ENCODE results near the gene RELT.
A peak's percentile ranks its signal among the peaks of the same experiment; 100 is the strongest.

The RELT gene

DNA sequence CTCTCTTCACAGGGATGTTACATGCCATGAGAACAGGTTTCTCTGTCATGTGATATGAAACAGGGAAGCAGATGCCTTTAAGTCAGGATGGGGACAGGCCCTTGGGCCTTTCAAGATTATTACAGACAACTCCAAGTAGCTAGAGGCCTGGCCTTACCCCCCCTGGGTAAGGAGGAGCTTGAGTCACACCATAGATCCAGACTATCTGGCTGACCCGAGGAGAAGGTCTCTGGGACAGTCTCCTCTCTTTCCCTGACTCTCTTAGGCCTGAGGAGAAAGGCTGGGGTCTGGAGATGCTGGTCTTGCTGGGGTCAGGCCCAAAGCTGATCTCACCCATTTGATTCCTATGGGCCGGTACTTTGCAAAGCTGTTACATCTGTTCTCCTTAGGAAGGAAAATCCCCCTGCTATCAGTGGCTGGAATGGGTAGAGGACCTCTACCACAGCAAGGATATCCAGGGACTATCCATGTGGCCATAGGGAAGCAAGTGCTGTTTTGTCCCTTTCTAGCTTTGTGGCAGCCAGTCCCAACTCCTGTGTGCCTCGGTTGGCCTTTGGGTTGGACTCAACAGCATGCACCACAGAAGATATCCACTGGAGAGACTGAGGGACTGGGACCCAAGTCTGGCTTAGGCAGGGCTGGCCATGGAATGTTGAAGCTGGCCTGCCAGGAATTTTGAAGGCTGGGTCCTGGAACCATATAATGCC lies 25.2 kb downstream of the RELT start:
- no peaks in the 10 kb centered on the region for H3K36me3 ChIP-seq (ENCODE audit: low read length)

DNA sequence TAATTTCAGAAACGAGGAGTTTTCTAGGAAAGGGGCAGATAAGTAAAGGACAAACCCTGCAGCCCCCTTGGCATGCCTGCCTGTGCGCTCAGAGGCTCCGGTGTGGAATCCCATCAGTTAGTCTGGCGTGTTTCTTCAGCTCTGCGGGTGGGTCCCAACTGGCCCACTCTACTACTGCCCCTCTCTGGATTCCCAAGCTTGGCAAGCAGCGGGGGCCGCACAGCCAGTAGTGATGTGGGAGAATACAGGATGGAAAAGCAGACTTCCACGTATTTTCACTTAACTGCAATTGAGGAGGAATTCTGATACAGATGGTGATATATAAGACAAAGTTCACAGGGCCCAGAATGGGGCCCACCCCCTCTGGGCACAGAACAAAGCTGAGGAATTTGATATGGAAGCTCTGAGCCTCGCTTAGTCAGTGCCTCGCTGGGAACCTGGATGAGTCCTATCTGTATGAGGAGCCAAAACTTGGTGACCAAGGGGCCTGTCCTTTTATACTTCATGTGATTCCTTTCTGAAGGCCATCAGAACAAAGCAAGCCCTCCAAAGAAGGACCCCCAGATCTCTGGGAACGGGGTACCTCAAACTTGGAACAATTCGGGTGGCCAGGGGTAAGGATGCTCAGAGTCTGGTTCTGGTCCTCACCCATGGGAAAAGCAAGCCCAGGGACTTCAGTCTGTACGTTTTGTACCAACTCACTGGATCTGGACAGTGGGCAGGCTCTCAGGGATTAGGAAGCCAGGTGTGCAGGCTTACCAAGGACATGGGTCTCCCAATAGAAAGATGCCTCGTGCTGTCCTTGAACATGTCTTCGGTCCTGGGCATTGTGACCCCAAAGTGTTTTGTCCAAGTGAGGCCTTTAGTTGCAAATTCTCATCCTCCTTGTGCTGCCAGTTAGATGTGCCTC lies 26.0 kb downstream of the RELT start:
- H3K4me3 ChIP-seq (ENCODE audit: insufficient read depth, low read length, poor library complexity, severe bottlenecking) = no peak overlapping the region
- 0 out of 2 replicates have a peak, but pooled peaks cover 6% of the 10 kb centered on the region for H3F3A ChIP-seq (ENCODE audit: insufficient read depth)
- no peaks in the 10 kb centered on the region for H4K20me1 ChIP-seq (ENCODE audit: low read depth, low read length)
- TF ChIP-seq EZH2phosphoT487 (conservative IDR thresholded peaks at IDR 0.05; ENCODE audit: low read length) = no peak
- TF ChIP-seq, protein P1, sequence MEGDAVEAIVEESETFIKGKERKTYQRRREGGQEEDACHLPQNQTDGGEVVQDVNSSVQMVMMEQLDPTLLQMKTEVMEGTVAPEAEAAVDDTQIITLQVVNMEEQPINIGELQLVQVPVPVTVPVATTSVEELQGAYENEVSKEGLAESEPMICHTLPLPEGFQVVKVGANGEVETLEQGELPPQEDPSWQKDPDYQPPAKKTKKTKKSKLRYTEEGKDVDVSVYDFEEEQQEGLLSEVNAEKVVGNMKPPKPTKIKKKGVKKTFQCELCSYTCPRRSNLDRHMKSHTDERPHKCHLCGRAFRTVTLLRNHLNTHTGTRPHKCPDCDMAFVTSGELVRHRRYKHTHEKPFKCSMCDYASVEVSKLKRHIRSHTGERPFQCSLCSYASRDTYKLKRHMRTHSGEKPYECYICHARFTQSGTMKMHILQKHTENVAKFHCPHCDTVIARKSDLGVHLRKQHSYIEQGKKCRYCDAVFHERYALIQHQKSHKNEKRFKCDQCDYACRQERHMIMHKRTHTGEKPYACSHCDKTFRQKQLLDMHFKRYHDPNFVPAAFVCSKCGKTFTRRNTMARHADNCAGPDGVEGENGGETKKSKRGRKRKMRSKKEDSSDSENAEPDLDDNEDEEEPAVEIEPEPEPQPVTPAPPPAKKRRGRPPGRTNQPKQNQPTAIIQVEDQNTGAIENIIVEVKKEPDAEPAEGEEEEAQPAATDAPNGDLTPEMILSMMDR (IDR thresholded peaks at IDR 0.05; ENCODE audit: insufficient read depth, low read length, poor library complexity, severe bottlenecking) = no peak
- no peaks in the 10 kb centered on the region for H3K9me2 ChIP-seq (replicated peaks; ENCODE audit: insufficient read depth, low read length)
- H3K9ac ChIP-seq (ENCODE audit: low read length) = no peak overlapping the region
- H3K9me3 ChIP-seq (ENCODE audit: insufficient read depth, low read length) = no peaks in the 10 kb centered on the region
- H3K27ac ChIP-seq (ENCODE audit: low read depth, low read length) = no peak overlapping the region
- no peak overlapping the region for H2AFZ ChIP-seq (ENCODE audit: low read depth, low read length, severe bottlenecking)
- no peaks in the 10 kb centered on the region for H3K36me3 ChIP-seq (ENCODE audit: low read length)
- no peaks in the 10 kb centered on the region for H3K27me3 ChIP-seq (ENCODE audit: low read length)
- no peaks in the 10 kb centered on the region for H3K79me2 ChIP-seq (ENCODE audit: insufficient read depth, low read length)
- H3K4me2 ChIP-seq (ENCODE audit: low read depth, low read length, poor library complexity, severe bottlenecking) = no peak overlapping the region

More for the DNA sequence above, 25.2 kb downstream of the RELT start:
- no peak overlapping the region for H3K27ac ChIP-seq (ENCODE audit: low read depth, low read length)
- H3K4me3 ChIP-seq (ENCODE audit: insufficient read depth, low read length, poor library complexity, severe bottlenecking) = no peak overlapping the region
- no peaks in the 10 kb centered on the region for H3K27me3 ChIP-seq (ENCODE audit: low read length)
- no peak overlapping the region for H3K4me2 ChIP-seq (ENCODE audit: low read depth, low read length, poor library complexity, severe bottlenecking)
- H4K20me1 ChIP-seq (ENCODE audit: low read depth, low read length) = no peaks in the 10 kb centered on the region
- H3K9me2 ChIP-seq (replicated peaks; ENCODE audit: insufficient read depth, low read length) = no peaks in the 10 kb centered on the region
- H3K9me3 ChIP-seq (ENCODE audit: insufficient read depth, low read length) = no peaks in the 10 kb centered on the region
- no peak for TF ChIP-seq EZH2phosphoT487 (conservative IDR thresholded peaks at IDR 0.05; ENCODE audit: low read length)
- TF ChIP-seq, protein P1 (IDR thresholded peaks at IDR 0.05; ENCODE audit: insufficient read depth, low read length, poor library complexity, severe bottlenecking) = no peak
- 0 out of 2 replicates have a peak, but pooled peaks cover 6% of the 10 kb centered on the region for H3F3A ChIP-seq (ENCODE audit: insufficient read depth)
- H3K9ac ChIP-seq (ENCODE audit: low read length) = no peak overlapping the region
- no peak overlapping the region for H2AFZ ChIP-seq (ENCODE audit: low read depth, low read length, severe bottlenecking)
- H3K79me2 ChIP-seq (ENCODE audit: insufficient read depth, low read length) = no peaks in the 10 kb centered on the region

DNA sequence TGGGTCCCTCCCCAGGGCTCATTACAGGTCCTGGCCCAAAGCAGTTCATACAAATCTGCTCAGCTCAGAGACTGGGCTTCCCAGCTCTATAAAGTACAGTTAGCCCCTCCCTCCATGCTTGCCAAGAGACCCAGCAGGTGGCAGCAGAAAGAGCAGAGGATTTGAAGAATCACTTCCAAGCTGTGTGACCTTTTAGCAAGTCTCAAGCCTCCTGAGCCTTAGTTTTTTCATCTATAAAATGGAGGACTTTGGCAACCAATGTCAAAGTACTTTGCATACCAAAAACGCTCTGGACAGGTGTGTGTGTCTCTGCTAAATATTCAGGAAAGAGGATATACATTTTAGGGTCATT lies 26.6 kb downstream of the RELT start:
- Histone ChIP-seq H3K4me2 (ENCODE audit: low read depth, low read length, poor library complexity, severe bottlenecking) (no peak overlapping the region), H2AFZ (ENCODE audit: low read depth, low read length, severe bottlenecking) (no peak overlapping the region), H3K9ac (ENCODE audit: low read length) (no peak overlapping the region), H3K27me3 (ENCODE audit: low read length) (no peaks in the 10 kb centered on the region), H3K9me2 (replicated peaks; ENCODE audit: insufficient read depth, low read length) (no peaks in the 10 kb centered on the region), H3K9me3 (ENCODE audit: insufficient read depth, low read length) (no peaks in the 10 kb centered on the region), H3K4me3 (ENCODE audit: insufficient read depth, low read length, poor library complexity, severe bottlenecking) (no peak overlapping the region), H3K36me3 (ENCODE audit: low read length) (no peaks in the 10 kb centered on the region), H3K27ac (ENCODE audit: low read depth, low read length) (no peak overlapping the region), H3F3A (ENCODE audit: insufficient read depth) (0 out of 2 replicates have a peak, but pooled peaks cover 6% of the 10 kb centered on the region), H3K79me2 (ENCODE audit: insufficient read depth, low read length) (no peaks in the 10 kb centered on the region), H4K20me1 (ENCODE audit: low read depth, low read length) (no peaks in the 10 kb centered on the region)
- TF ChIP-seq EZH2phosphoT487 (conservative IDR thresholded peaks at IDR 0.05; ENCODE audit: low read length) = no peak
- TF ChIP-seq, protein P1 (IDR thresholded peaks at IDR 0.05; ENCODE audit: insufficient read depth, low read length, poor library complexity, severe bottlenecking) = peak; percentile 25
